Aortic smooth muscle cell (primary cell): ENCODE data around the gene OSBPL7. TPM values are rescaled to one million over a fixed set of nuclear protein-coding genes. Genes with fewer than 3 reads are reported as not detected.

Experiments used
- total RNA-seq: library from RNA; depleted of rRNA; stranded (reverse); fragments of >200 nt; gene quantifications from 2 replicates; pipeline ENCODE4 v1.2.3, GENCODE V29; 2014

Gene OSBPL7
- 5.4 and 7.8 TPM in 2 replicates for total RNA-seq

GRCh38 chr17:47821424-47822391, at the start of gene OSBPL7:
Gene OSBPL7, minus strand, starts transcription at chr17:47821794. Its CDS starts 1,516 bp downstream, at chr17:47820278.

GRCh38 chr17:47850692-47851573, 29.3 kb upstream of the OSBPL7 start, which contains the start of gene SP6:
Gene SP6, minus strand, starts transcription at chr17:47851163. Its CDS starts 2,734 bp downstream, at chr17:47848429.

GRCh38 chr17:47840742-47841487, 19.3 kb upstream of the OSBPL7 start, which contains the start of gene SCRN2:
Gene SCRN2, minus strand, starts transcription at chr17:47841273. Its CDS starts 430 bp downstream, at chr17:47840843.

GRCh38 chr17:47831003-47831933, 9.7 kb upstream of the OSBPL7 start, which contains the start of the genes LRRC46 and MRPL10:
Gene LRRC46, plus strand, starts transcription at chr17:47831670. Its CDS starts 320 bp downstream, at chr17:47831990.
Gene MRPL10, minus strand, starts transcription at chr17:47831541. Its CDS starts 30 bp downstream, at chr17:47831511.

Other genes starting within 250 kb of the OSBPL7 start
- 259 and 268 TPM in 2 replicates for gene KPNB1, start 171.9 kb downstream of the OSBPL7 start, total RNA-seq
- gene TBKBP1, start 127.6 kb downstream of the OSBPL7 start, total RNA-seq: 6.5 and 9.6 TPM in 2 replicates
- not detected in 2 replicates for gene TBX21, start 88.6 kb downstream of the OSBPL7 start, total RNA-seq
- gene MRPL10, start 9.7 kb upstream of the OSBPL7 start, total RNA-seq: 12.7 and 13.1 TPM in 2 replicates
- 0.25 TPM in 1 of 2 replicates, not detected in the other for gene LRRC46, start 9.9 kb upstream of the OSBPL7 start, total RNA-seq
- gene SCRN2, start 19.5 kb upstream of the OSBPL7 start, total RNA-seq: 40.4 and 43.1 TPM in 2 replicates
- gene SP6, start 29.4 kb upstream of the OSBPL7 start, total RNA-seq: 0.12 and 0.13 TPM in 2 replicates
- 0.40 and 1.6 TPM in 2 replicates for gene SP2, start 74.4 kb upstream of the OSBPL7 start, total RNA-seq
- 26.2 and 28.1 TPM in 2 replicates for gene PNPO, start 119.8 kb upstream of the OSBPL7 start, total RNA-seq
- gene PRR15L, start 136.1 kb upstream of the OSBPL7 start, total RNA-seq: not detected in 2 replicates
- gene CDK5RAP3, start 149.3 kb upstream of the OSBPL7 start, total RNA-seq: 68.1 and 83.1 TPM in 2 replicates
- gene COPZ2, start 216.0 kb upstream of the OSBPL7 start, total RNA-seq: 147 and 185 TPM in 2 replicates
- 123 and 186 TPM in 2 replicates for gene NFE2L1, start 226.6 kb upstream of the OSBPL7 start, total RNA-seq